AG20443 (cell line): ENCODE results near the gene EIF4G2.

Experiments
- DNase-seq: peaks from one replicate; pipeline ENCODE4 v3.0.0; 2012; ENCODE audit warnings: low spot score, mixed read lengths

EIF4G2 gene

DNA sequence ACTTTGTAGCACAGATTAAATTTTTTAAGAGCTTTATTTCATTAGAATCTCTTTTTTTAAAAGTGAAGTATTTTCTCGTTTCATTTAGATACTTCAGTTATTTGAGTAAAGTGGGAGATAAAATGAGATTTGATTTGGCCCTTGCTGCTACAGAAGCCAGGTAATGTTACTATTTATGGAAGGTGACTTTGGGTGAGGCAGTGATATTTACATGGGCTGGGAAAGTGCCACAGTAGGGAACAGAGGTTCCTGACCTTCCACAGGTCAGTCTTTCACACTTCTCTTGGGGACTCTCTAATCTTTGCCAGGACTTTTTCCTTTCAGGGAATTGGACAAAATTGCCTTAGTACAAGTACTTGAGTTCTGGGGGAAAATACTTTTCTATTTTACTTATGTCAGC is 37.3 kb downstream of the EIF4G2 start:
- DNase-seq, result no peak

DNA sequence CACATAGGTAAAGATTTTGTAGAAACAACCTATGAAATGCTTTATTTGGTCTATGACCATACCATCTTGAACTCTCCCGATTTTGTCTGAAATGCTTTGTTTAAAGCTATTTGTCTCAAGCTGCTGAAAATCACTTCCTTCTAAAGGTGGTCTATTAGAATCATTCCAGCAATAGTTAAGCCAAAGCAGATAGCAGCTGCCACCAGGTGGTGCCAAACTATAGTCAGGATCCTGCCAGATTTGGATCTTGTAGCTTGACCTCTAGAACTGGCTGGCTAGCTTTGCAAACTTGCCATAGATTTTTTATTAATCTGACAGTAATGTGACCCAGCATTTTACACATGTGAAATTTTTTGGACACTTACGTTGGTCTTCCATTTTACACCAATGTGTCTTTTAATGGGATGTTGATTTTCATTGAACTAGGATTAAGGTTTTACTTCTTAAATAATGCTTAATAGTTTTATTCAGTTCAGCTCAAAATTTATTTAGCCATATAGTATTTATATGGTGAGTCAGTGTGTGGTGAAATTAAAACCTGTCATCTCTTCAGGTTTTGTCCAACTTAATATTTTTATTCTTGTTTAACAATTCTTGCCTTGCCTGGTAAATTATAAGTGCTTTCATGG is 38.0 kb downstream of the EIF4G2 start:
- DNase-seq, result peak; percentile 69

DNA sequence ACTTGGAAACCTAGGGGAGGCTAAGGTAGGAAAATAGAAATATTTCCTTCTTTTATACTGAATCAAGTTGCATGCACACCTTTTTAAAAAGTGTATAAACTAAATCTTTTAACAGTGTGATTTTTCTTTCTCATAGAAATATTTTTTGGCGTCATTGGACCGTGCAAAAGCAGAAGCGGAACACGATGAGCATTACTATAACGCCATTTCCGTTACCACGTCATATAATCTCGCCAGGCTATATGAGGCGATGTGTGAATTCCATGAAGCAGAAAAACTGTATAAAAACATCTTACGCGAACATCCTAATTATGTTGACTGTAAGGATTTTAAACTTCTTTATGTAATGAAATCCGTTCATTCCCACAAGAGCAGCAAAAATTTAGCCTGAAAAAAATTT is 44.3 kb downstream of the EIF4G2 start:
- DNase-seq, result no peak

DNA sequence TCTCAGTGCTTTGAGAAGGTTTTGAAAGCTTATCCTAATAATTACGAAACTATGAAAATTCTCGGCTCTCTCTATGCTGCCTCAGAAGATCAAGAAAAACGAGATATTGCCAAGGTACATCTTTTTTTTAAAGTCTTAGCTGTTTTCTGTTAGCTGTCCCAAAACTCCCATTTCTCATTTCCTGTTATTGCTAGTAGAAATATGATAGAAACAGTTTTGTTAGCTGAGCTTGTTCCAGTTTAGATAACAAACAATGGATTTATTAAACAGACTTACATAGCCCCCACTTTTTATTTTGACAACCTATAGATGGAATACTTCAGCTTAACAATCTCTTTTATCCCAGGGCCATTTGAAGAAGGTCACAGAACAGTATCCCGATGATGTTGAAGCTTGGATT is 45.0 kb downstream of the EIF4G2 start:
- DNase-seq, result no peak

DNA sequence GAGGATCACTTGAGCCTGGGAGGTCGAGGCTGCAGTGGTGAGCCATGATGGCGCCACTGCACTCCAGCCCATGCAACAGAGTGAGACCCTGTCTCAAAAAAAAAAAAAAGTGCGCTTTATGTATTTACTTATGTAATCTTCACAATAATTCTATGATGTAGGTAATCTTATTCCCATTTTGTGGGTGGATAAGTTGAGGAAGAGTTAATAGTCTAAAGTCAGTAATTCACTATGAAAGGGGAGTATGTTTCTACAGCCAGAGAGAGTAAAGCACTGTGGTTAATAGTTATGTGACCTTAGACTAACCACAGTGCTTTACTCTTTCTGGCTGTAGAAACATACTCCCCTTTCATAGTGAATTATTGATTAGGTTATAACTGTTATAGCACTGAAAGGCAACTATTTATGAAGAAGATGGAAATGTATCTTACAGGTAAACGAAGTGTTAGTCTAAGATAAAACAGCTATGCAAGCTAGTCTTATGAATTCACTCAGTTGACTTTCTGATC is 45.8 kb downstream of the EIF4G2 start:
- no peak for DNase-seq

DNA sequence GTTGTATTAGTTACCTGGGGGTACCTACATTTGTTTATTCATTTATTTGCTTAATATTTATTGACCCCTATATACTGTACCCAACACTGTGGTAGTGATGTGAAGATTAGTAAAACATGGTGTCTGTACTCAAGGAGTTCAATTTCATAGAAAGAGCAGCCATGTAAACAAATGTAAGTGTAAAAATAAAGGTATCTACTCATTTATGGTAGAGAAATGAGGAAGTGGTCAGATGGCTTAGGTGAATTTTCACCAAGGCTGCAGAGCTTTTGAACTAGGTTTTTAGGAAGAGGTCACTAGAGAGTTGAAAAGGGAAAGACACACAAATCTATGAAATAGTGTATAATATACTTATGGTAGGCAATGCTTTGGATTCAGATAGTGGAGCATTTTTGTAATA is 46.5 kb downstream of the EIF4G2 start:
- no peak for DNase-seq

DNA sequence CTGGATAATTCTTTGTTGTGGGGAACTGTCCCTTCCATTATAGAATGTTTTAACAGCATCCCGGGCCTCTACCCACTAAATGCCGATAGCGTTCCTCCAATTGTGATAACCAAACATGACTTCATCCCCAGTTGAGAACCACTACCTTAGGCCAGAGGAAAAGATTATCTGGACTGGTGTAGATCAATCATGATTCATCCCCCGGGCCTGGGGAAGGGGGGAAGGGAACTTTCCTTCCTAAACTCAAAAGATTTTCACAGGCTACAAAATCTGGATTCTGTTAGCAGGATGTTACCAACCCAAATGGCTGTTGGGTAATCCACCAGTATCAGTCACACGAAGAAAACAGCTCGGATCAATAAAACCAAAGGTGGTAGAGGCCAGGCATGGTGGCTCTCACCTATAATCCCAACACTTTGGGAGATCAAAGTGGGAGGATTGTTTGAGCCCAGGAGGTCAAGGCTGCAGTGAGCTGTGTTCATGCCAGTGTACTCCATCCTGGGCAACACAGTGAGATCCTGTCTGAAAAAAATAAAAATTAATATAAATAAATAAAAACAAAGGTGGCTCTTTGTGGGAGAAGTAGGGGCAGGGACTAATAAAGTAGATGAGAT is 47.5 kb downstream of the EIF4G2 start:
- DNase-seq, result no peak

DNA sequence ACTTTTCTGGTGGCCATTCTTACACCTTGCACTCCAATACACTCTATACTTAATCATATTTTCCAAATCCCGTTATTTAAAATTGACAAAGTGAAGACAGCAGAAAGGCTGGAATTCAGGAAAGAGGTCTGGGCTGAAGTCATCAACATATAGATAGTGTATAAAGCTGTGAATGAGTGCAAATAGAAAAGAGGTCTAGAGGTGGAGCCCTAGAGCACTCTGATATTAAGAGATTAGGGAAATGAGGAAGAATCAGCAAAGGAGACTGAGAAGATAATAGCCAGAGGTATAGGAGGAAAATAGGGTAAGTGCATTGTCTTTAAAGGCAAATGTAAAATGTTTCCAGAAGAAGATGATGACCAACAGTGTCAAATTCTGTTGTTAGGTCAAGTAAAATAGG is 49.8 kb downstream of the EIF4G2 start:
- DNase-seq, result no peak

DNA sequence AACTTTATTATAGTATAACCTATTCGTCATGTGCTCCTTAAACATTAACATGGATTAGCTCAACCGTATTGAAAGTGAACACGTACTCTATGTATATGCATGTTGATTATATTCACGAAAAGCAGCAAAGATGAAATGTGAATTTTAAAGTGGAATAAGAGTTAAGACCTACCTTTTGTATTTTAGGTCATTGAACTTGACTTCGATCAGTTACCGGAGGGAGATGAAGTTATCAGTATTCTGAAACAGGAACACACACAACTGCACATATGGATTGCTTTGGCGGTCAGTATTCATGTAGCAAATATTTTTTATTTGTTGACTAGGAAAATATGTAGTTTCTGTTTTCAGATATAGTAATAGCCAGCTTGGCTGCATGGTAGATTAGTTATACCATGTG is 56.2 kb downstream of the EIF4G2 start:
- no peak for DNase-seq

DNA sequence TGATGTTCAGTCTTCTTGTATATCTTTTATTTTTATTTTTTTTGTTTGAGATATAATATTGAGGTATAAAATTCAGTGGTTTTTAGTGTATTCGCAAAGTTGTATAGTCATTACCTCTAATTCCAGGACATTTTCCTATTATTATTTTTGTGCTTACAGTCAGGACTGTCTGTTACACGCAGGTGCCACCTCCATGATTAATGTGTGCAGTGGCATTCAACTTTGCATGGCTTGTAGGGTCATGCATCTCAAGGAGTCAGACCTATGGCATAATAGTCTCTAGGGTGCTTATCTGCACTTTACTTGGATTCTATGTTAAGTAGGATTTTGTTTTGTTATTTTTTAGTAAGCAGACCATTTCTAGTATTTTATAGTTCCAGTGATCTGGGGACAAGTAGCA is 56.7 kb downstream of the EIF4G2 start:
- DNase-seq, result no peak

DNA sequence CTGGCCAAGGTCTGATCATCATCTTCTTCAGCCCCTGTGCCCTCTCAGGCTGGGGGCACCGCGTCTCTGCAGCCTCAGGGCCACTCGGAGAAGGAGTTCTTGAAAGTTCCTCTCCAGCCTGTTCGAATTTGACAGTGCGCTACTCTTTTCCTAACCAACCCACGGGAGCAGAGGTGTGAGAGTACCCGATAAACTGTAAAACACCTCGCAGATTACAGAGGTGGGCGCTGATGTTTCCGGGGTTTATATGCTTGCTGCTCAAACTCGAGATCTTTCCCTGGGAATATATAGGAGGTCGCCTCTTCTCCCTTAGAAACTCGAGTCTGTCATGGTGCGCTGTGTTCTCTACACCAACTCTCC is 57.2 kb downstream of the EIF4G2 start:
- DNase-seq, result no peak

DNA sequence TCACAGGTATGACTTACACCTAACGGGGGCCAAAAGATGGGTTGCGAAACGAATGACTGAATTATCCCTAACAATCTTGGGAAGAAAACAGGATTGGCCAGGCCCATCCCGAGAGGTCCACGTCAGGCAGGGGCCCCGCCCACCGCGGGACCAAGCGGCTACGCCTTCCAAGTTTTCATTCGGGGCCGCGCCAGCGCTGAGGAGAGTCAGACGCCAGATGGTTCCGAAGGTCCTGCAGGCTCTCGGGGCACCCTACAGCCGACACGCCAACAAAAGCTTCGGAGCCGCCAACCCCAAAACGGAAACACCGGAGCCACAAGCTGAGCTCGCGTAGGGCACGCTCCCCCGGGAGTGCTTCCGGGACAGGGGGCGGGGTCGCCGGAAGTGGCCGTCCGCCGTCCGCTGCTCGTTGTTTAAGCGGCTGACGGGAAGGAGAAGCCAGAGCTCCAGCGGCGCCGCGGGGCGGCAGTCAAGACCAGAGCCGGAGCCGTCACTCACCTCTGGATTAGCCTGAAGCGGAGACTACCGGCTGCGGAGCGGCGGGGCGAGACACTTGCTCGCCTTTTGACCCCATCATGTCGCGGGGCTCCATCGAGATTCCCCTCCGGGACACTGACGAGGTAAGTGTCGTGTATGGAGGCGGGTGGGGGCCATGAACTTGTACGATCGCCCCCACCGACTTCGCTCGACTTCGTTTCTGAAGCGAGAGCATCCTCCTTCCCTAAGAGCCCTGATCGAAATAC is 57.7 kb downstream of the EIF4G2 start, which contains the start of gene CTR9:
CTR9 (plus strand) TSS at position 409 of the 743 bp plus-strand sequence; CDS start at position 576, 167 bp downstream.
- DNase-seq, result peak; percentile 94

DNA sequence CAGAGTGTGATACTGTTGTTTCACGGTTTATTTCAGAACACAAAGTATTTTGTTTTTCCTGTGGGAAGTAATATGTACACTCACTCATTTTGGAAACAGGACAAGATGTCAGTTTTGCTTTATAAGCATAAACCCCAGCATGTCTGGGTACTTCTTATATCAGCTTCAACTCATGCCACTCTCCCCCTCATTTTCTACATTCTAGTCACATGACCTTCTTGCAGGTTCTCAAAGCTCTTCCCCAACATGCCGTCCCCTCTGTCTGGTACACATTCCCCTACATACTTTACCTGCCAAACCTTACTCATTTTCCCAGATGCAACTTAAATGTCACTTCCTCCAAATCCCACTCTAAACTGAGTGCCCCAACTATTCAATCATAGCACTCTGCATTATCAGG is 59.2 kb downstream of the EIF4G2 start:
- no peak for DNase-seq

DNA sequence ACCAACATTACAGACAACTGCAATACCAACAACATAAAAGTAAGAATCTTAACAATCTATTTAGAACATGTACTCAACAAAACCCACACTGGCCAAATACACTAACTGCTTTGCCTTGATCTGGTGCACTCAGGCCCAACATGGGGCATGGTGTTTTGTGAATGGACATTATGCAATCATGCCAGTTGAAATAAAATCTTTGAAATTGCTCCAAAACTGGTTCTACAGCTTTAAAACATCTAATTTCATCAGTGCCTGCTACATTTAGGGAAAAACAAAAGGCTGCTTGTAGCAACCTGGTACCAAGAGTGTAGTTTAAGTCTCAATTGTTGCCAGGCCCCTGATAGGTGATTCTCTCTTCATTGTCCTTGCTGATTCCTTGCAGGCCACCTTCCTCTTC is 61.0 kb downstream of the EIF4G2 start:
- no peak for DNase-seq
